ENCODE results near the gene PPP1R2. TPM values are rescaled to one million over a fixed set of nuclear protein-coding genes. Genes with fewer than 3 reads are reported as not detected.

Gene PPP1R2
- total RNA-seq, 1 donor from 2014 or later: 25.7 TPM

GRCh38 chr3:195468391-195468776, 74.7 kb downstream of the PPP1R2 start:
- H3K4me3 Mint-ChIP-seq: no peak overlapping the region

DNA sequence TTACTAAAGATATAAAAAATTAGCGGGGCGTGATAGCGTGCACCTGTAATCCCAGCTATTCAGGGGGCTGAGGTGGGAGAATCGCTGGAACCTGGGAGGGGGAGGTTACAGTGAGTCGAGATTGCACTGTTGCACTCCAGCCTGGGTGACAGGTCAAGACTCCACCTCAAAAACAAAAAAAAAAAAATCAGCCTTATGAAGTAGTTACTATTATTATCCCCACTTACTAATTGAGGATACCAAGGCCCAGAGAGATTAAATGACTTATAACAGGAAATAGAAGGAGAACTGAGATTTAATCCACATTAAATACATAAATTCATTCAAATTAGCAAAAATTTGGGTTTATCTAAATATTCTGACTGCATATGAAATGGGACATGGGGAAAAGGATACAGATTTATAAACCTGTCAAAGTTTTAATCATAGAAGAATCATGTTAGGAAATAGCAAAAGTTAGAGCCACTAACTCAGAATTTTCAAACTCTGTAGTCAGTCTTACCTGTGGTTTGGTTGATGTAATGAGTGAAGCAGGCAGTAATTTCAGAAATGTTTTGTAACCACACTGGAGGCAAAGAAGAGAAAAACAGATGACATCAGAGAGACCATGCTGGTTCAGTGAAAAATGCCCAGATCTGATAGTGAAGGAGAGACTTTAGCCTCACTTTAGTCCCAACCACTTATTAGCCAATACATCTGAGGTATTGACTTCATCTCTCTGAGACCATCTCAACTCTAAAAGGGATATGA, 75.3 kb downstream of the PPP1R2 start:
- no peak for DNase-seq (ENCODE audit: extremely low spot score, unreplicated experiment)
- no peak for TF ChIP-seq CTCF (conservative IDR thresholded peaks at IDR 0.05)
- no peaks in the 10 kb centered on the region for H3K36me3 Mint-ChIP-seq
- no peaks in the 10 kb centered on the region for H3K4me1 Mint-ChIP-seq (ENCODE audit: unreplicated experiment)
- no peak overlapping the region for H3K4me3 Mint-ChIP-seq
- H3K9me3 Mint-ChIP-seq: peaks cover 10% of the 10 kb centered on the region
- no peak overlapping the region for H3K27ac Mint-ChIP-seq
- H3K27me3 Mint-ChIP-seq: no peaks in the 10 kb centered on the region

More at GRCh38 chr3:195468391-195468776, 74.7 kb downstream of the PPP1R2 start:
- no peak for TF ChIP-seq CTCF (conservative IDR thresholded peaks at IDR 0.05)
- Mint-ChIP-seq H3K9me3 (peaks cover 10% of the 10 kb centered on the region), H3K27ac (no peak overlapping the region), H3K36me3 (no peaks in the 10 kb centered on the region), H3K27me3 (no peaks in the 10 kb centered on the region), H3K4me1 (ENCODE audit: unreplicated experiment) (no peaks in the 10 kb centered on the region)
- DNase-seq (ENCODE audit: extremely low spot score, unreplicated experiment): no peak

DNA sequence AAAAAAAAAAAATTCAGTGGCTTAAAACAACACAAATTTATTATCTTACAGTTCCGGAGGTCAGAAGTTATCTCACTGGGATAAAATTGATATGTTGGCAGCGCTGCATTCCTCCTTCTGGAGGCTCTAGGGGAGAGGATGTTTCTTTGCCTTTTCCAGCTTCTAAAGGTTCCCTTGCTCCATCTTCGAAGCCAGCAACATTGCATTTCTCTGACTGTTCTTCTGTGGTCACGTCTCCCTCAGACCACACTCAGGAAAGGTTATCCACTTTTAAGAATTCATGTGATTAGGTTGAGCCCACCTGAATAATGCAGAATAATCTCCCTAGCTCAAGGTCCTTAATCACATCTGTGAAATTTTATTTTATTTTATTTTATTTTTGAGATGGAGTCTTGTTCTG, 76.9 kb downstream of the PPP1R2 start:
- no peaks in the 10 kb centered on the region for H3K36me3 Mint-ChIP-seq
- no peak for DNase-seq (ENCODE audit: extremely low spot score, unreplicated experiment)
- no peak for TF ChIP-seq CTCF (conservative IDR thresholded peaks at IDR 0.05)
- no peak overlapping the region for H3K27ac Mint-ChIP-seq
- no peaks in the 10 kb centered on the region for H3K4me1 Mint-ChIP-seq (ENCODE audit: unreplicated experiment)
- H3K4me3 Mint-ChIP-seq: no peak overlapping the region
- H3K9me3 Mint-ChIP-seq: peaks cover 10% of the 10 kb centered on the region
- H3K27me3 Mint-ChIP-seq: no peaks in the 10 kb centered on the region

Other genes starting within 250 kb of the PPP1R2 start
- 36.6 and 36.9 TPM in 2 replicates for gene ACAP2, start 100.3 kb downstream of the PPP1R2 start, total RNA-seq (ENCODE audit: low replicate concordance)
- 0.57 and 1.6 TPM in 2 replicates for gene APOD, start 40.6 kb upstream of the PPP1R2 start, total RNA-seq (ENCODE audit: low replicate concordance)
- 19.7 and 20.0 TPM in 2 replicates for gene MUC20, start 177.7 kb upstream of the PPP1R2 start, total RNA-seq (ENCODE audit: low replicate concordance)